Ovary (tissue), 3 donors: ENCODE data around the gene HAND1.

Experiments
- EP300 ChIP-seq: sonication (generic); formaldehyde crosslinking; IDR thresholded peaks from one replicate; pipeline ENCODE4 v1.6.1; 2017; ENCODE audit warnings: antibody characterized with exemption
- POLR2A ChIP-seq: fragments of 450-650 bp; IDR thresholded peaks from one replicate; pipeline ENCODE4 v1.6.1; 2017; ENCODE audit warnings: antibody characterized with exemption, mild to moderate bottlenecking, moderate library complexity
- TF ChIP-seq, protein P1 (sequence below), 3 donors: fragments of 450-650 bp in 2 of 3; fragments of 200-600 bp in 1 of 3; IDR thresholded peaks; one replicate each; pipeline versions ENCODE4 v1.5.1 to v1.8.0; 2016 to 2022; ENCODE audit warnings: antibody characterized with exemption in 3 of 3, mild to moderate bottlenecking in 1 of 3
- donor health status: DM: no; HTN: no; CAD: no.

DNA sequence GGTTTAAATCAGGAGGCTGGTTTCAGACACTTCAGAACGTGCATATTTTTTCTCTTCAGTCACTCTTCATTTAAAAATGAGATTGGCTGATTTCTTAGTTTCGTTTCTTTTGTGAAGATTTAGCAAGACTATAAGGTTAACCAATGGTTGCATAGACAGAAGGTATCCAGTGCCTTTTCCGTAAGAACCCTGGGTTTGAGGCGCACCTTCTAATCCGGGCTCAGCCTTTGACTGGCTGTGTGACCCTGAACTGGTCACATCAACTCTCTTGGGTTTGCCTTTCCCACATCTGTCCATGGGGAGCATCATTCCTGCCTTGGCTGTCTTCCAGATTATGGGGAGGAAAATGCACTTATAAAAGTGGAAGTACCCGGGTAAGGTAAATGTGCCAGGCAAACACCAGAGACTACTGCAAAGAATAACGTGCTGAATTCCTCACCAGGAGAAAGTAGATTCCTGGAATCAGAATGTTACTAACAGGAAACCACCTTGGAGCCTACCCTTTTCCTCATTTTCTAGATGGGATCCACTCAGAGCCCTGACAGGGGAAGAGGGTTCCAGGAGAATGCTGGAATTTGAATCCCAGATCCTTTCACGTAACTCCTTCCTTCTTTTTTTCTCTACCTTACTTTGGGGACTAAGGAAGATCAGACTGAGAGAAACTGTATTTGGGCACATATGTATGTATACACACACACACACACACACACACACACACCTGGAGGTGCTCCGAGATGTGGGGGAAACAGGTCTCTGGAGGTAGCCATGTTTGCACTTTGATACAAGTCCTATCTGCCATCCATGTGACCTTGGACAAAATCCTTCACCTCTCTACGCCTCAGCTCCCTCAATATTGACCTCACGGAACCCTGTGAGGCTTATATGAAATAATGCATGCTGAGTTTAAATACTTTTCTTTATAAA is 6.8 kb downstream of the HAND1 start:
- TF ChIP-seq, protein P1, sequence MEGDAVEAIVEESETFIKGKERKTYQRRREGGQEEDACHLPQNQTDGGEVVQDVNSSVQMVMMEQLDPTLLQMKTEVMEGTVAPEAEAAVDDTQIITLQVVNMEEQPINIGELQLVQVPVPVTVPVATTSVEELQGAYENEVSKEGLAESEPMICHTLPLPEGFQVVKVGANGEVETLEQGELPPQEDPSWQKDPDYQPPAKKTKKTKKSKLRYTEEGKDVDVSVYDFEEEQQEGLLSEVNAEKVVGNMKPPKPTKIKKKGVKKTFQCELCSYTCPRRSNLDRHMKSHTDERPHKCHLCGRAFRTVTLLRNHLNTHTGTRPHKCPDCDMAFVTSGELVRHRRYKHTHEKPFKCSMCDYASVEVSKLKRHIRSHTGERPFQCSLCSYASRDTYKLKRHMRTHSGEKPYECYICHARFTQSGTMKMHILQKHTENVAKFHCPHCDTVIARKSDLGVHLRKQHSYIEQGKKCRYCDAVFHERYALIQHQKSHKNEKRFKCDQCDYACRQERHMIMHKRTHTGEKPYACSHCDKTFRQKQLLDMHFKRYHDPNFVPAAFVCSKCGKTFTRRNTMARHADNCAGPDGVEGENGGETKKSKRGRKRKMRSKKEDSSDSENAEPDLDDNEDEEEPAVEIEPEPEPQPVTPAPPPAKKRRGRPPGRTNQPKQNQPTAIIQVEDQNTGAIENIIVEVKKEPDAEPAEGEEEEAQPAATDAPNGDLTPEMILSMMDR (IDR thresholded peaks at IDR 0.05) = no peak
- no peak for TF ChIP-seq POLR2A
- no peak for TF ChIP-seq EP300
